Measurements from ENCODE around the gene TMEM145.
A peak's percentile ranks its signal among the peaks of the same experiment; 100 is the strongest.

Gene TMEM145

GRCh38 chr19:42324655-42325307 is 11.7 kb downstream of the TMEM145 start:
- Histone ChIP-seq H3K27ac (no peak overlapping the region), H3K4me3 (peak overlapping the region; percentile 78 to 84), H3K27me3 (peaks cover 11 to 35% of the 10 kb centered on the region in 2 donors), H3K4me1 (peaks cover 0 to 43% (median 31%) of the 10 kb centered on the region in 4 donors), H3K36me3 (no peaks in the 10 kb centered on the region), H3K9me3 (no peaks in the 10 kb centered on the region)
- TF ChIP-seq CTCF (IDR thresholded peaks at IDR 0.05) = peak in 1 of 2 experiments; percentile 76
- intact Hi-C loops (cut with DNase I; ENCODE audit: low total_unique reads) = loop anchor here (10.0 kb wide), 1 partner anchor 190 kb away; the partner anchor contains the start of gene POU2F2
- DNase-seq = no peak

- no peaks in the 10 kb centered on the region for H3K36me3 ChIP-seq
- peaks cover 0 to 43% (median 31%) of the 10 kb centered on the region in 4 donors for H3K4me1 ChIP-seq
- peak in 1 of 2 experiments; percentile 74 for TF ChIP-seq CTCF (IDR thresholded peaks at IDR 0.05)
- intact Hi-C loops (cut with DNase I; ENCODE audit: low total_unique reads) = loop anchor here (10.0 kb wide), 1 partner anchor 191 kb away; the partner anchor contains the start of gene POU2F2
- peaks cover 11 to 35% of the 10 kb centered on the region in 2 donors for H3K27me3 ChIP-seq
- H3K9me3 ChIP-seq = no peaks in the 10 kb centered on the region
- H3K4me3 ChIP-seq = peak within 1 kb of the TSS; percentile 78 to 84
- peak within 1 kb of the TSS; percentile 70 to 72 for H3K27ac ChIP-seq
- peak; percentile 96 to 99 for DNase-seq
Observed at GRCh38 chr19:42325308-42325895, 12.3 kb downstream of the TMEM145 start, which contains the start of gene MEGF8. Gene MEGF8, plus strand, starts transcription at chr19:42325635. Its CDS starts 609 bp downstream, at chr19:42326244.

- Histone ChIP-seq H3K36me3 (no peaks in the 10 kb centered on the region), H3K27me3 (peaks cover 11 to 35% of the 10 kb centered on the region in 2 donors), H3K4me1 (peaks cover 0 to 43% (median 31%) of the 10 kb centered on the region in 4 donors), H3K27ac (peak overlapping the region; percentile 70 to 72), H3K9me3 (no peaks in the 10 kb centered on the region), H3K4me3 (peak overlapping the region; percentile 78 to 84)
- no peak for TF ChIP-seq CTCF (IDR thresholded peaks at IDR 0.05)
- intact Hi-C loops (cut with DNase I; ENCODE audit: low total_unique reads) = loop anchor here (10.0 kb wide), 1 partner anchor 191 kb away; the partner anchor contains the start of gene POU2F2
- DNase-seq = no peak
Observed at GRCh38 chr19:42325896-42326771, 13.0 kb downstream of the TMEM145 start.

GRCh38 chr19:42326969-42327368 is 13.9 kb downstream of the TMEM145 start:
- H3K36me3 ChIP-seq = no peaks in the 10 kb centered on the region
- H3K4me3 ChIP-seq = no peak overlapping the region
- intact Hi-C loops (cut with DNase I; ENCODE audit: low total_unique reads) = loop anchor here (10.0 kb wide), 1 partner anchor 192 kb away; the partner anchor contains the start of gene POU2F2

More at GRCh38 chr19:42326969-42327368, 13.9 kb downstream of the TMEM145 start:
- no peak overlapping the region for H3K27ac ChIP-seq
- peaks cover 11 to 30% of the 10 kb centered on the region in 2 donors for H3K27me3 ChIP-seq
- DNase-seq = no peak
- H3K4me1 ChIP-seq = peaks cover 0 to 43% (median 31%) of the 10 kb centered on the region in 4 donors
- H3K9me3 ChIP-seq = no peaks in the 10 kb centered on the region
- no peak for TF ChIP-seq CTCF (IDR thresholded peaks at IDR 0.05)

All from tibial artery (tissue), 4 donors.